Left lung (tissue), 10 donors: ENCODE results near the gene F7. TPM values are rescaled to one million over a fixed set of nuclear protein-coding genes. Genes with fewer than 3 reads are reported as not detected.
"Not testable (repeated sequence)": the region's sequence is repeated elsewhere in the genome, so short reads cannot be mapped to it uniquely, and the experiment has no call there.

Experiments used
- ATAC-seq: fragments of 200-7000 bp; cut with Tn5 transposase; one replicate; pipeline ENCODE4 v1.9.1; 2020; ENCODE audit warnings: moderate library complexity
- DNase-seq, 4 donors: peaks; one replicate each; pipeline ENCODE4 v3.0.0-alpha.2; 2013 to 2020
- H3K27ac ChIP-seq, 2 donors: fragments of 200-600 bp; sonication (generic) in 1 of 2; one replicate each; pipeline versions ENCODE4 v1.5.0 to v1.8.0; 2020 to 2021
- H3K27me3 ChIP-seq, 2 donors: fragments of 200-600 bp; sonication (generic) in 1 of 2; one replicate each; pipeline versions ENCODE4 v1.5.0 to v1.8.0; 2020 to 2021
- H3K36me3 ChIP-seq, 2 donors: fragments of 200-600 bp; sonication (generic) in 1 of 2; one replicate each; pipeline versions ENCODE4 v1.5.0 to v1.8.0; 2020 to 2021
- H3K4me1 ChIP-seq, 2 donors: fragments of 200-600 bp; one replicate each; pipeline ENCODE4 v1.8.0; 2021
- H3K4me3 ChIP-seq, 2 donors: fragments of 200-600 bp; sonication (generic) in 1 of 2; one replicate each; pipeline versions ENCODE4 v1.5.0 to v1.8.0; 2020 to 2021; ENCODE audit warnings: mild to moderate bottlenecking in 1 of 2
- H3K9me3 ChIP-seq, 2 donors: fragments of 200-600 bp; sonication (generic) in 1 of 2; one replicate each; pipeline versions ENCODE4 v1.5.0 to v1.8.0; 2020 to 2021
- intact Hi-C, 2 donors: fragments of 100-400 bp; cut with DNase I; formaldehyde crosslinking; loops; one replicate each; pipeline versions ENCODE4 v1.11.2 to v1.14.2; 2022
- polyA plus RNA-seq, 6 donors: library from polyadenylated mRNA; unstranded; fragments of 120-200 nt; gene quantifications; one replicate each; pipeline ENCODE4 v1.2.1, GENCODE V29; 2013; ENCODE audit not compliant: insufficient read length in 6 of 6
- total RNA-seq, 2 donors: library from RNA; stranded (reverse); fragmentation: NEBNext Ultra II Directional; extraction: Animal tissue kit (Norgen Biotek cat#: 25700); gene quantifications; one replicate each; pipeline ENCODE4 v1.2.1, GENCODE V29; 2021
- TF ChIP-seq, protein P1 (sequence below), 2 donors: fragments of 200-600 bp; sonication (generic) in 1 of 2; IDR thresholded peaks; one replicate each; pipeline versions ENCODE4 v1.5.0 to v1.8.0; 2021; ENCODE audit warnings: antibody characterized with exemption in 2 of 2
- donor health status: DM: no; HTN: yes; CAD: no.
- donor health status: DM: no; HTN: no; CAD: no.

The F7 gene
- total and polyA plus RNA-seq, 8 donors = 0.46 to 1.0 (median 0.89) TPM; not detected in 2

DNA sequence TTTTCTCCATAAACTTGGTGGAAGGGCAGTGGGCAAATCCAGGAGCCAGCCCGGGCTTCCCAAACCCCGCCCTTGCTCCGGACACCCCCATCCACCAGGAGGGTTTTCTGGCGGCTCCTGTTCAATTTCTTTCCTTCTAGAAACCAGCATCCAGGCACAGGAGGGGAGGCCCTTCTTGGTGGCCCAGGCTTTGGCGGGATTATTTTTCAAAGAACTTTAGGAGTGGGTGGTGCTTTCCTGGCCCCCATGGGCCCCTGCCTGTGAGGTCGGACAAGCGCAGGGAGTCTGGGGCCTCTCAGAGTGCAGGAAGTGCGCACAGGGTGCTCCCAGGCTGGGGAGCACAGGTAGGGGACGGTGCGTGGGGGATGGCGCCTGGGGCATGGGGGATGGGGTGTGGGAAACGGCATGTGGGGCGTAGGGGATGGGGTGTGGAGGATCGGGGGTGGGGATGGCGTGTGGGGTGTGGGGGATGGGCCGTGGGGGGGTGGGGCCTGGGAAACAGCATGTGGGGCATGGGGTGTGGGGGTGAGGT, 396 bp downstream of the F7 start:
- DNase-seq = peak in 1 of 4 donors; percentile 39
- intact Hi-C loops = no loop called here
- TF ChIP-seq, protein P1, sequence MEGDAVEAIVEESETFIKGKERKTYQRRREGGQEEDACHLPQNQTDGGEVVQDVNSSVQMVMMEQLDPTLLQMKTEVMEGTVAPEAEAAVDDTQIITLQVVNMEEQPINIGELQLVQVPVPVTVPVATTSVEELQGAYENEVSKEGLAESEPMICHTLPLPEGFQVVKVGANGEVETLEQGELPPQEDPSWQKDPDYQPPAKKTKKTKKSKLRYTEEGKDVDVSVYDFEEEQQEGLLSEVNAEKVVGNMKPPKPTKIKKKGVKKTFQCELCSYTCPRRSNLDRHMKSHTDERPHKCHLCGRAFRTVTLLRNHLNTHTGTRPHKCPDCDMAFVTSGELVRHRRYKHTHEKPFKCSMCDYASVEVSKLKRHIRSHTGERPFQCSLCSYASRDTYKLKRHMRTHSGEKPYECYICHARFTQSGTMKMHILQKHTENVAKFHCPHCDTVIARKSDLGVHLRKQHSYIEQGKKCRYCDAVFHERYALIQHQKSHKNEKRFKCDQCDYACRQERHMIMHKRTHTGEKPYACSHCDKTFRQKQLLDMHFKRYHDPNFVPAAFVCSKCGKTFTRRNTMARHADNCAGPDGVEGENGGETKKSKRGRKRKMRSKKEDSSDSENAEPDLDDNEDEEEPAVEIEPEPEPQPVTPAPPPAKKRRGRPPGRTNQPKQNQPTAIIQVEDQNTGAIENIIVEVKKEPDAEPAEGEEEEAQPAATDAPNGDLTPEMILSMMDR (IDR thresholded peaks at IDR 0.05) = no peak
- H3K4me3 ChIP-seq = no peak overlapping the region
- no peaks in the 10 kb centered on the region for H3K9me3 ChIP-seq
- no peaks in the 10 kb centered on the region for H3K36me3 ChIP-seq
- peaks cover 19 to 48% of the 10 kb centered on the region in 2 donors for H3K27me3 ChIP-seq
- H3K4me1 ChIP-seq = peaks cover 0 to 12% of the 10 kb centered on the region in 2 donors
- no peak overlapping the region for H3K27ac ChIP-seq
- ATAC-seq = no peak

DNA sequence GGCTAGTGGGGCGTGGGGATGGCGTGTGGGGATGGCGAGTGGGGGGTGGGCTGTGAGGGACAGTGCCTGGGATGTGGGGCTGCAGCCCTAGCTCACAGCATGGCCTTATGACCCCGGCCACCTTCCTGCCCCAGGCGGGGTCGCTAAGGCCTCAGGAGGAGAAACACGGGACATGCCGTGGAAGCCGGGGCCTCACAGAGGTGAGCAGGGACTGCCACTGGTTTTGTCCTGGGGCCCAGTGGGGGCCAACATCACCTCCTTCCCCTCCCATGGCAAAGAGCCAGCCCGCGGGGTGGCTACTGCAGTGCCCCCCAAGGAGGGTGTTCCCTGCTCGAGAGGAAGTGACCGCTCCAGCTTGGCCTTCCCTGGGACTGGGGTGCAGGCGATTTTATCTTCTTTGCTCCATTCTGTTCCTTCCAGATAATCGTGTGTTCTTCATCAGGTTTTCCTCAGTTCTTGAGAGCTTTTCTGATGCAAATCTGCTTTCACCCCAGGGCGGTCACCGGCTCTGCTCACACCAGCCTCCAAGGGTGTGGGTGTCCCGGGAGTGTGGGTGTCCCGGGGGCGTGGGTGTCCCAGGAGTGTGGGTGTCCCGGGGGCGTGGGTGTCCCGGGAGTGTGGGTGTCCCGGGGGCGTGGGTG, 1.2 kb downstream of the F7 start:
- intact Hi-C loops = no loop called here
- H3K4me3 ChIP-seq = no peak overlapping the region
- no peaks in the 10 kb centered on the region for H3K9me3 ChIP-seq
- H3K36me3 ChIP-seq = no peaks in the 10 kb centered on the region
- DNase-seq = peak in 1 of 4 donors; percentile 69
- no peak overlapping the region for H3K27ac ChIP-seq
- peaks cover 20 to 51% of the 10 kb centered on the region in 2 donors for H3K27me3 ChIP-seq
- TF ChIP-seq, protein P1 (IDR thresholded peaks at IDR 0.05) = no peak
- ATAC-seq = no peak
- H3K4me1 ChIP-seq = peaks cover 0 to 13% of the 10 kb centered on the region in 2 donors

DNA sequence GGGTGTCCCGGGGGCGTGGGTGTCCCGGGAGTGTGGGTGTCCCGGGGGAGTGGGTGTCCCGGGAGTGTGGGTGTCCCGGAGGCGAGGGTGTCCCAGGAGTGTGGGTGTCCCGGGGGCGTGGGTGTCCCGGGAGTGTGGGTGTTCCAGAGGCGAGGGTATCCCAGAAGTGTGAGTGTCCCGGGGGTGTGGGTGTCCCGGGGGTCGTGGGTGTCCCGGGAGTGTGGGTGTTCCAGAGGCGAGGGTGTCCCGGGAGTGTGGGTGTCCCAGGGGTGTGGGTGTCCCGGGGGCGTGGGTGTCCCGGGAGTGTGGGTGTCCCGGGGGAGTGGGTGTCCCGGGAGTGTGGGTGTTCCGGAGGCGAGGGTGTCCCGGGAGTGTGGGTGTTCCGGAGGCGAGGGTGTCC, 2.9 kb downstream of the F7 start:
- peak in 1 of 4 donors; percentile 19 for DNase-seq
- H3K4me3 ChIP-seq, H3K27ac ChIP-seq, H3K9me3 ChIP-seq, ATAC-seq, H3K36me3 ChIP-seq, intact Hi-C loops: not testable (repeated sequence)
- peaks cover 20 to 52% of the 10 kb centered on the region in 2 donors for H3K27me3 ChIP-seq
- H3K4me1 ChIP-seq = peaks cover 0 to 13% of the 10 kb centered on the region in 2 donors

DNA sequence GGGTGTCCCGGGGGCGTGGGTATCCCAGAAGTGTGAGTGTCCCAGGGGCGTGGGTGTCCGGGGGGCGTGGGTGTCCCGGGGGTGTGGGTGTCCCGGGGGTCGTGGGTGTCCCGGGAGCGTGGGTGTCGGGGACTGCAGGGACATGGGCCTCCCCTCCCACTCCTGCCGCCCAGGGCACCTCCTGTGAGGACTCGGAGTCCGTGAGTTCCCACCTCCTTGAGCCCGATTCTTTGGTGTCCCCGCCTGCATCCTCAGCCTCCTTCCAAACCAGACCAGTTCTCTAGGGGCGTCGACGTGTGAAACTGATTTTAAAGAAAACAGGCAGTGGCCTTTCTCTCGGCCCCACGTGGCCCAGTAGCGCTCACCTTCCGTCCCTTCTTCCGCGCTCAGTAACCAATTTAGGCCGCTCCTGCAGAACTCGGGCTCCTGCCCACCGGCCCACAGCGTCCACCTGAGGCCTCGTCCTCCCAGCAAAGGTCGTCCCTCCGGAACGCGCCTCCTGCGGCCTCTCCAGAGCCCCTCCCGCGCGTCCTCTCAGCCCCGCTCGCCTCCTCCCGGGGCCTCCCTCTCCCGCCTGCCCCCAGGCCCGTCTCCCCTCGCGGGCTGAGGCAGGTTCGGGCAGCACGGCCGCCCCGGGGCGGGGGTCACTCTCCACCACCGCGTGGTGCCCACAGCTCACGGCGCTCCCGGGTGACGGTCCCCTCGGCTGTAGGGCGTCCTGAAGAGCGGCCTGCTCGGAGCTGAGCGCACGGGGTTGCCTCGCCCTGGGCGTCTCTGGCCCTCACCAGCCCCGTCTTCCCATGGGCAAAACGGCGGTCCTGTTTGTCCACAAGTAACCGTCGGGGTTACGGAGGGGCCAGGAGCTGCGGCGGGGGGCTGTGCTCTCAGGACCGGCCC, 3.8 kb downstream of the F7 start:
- Histone ChIP-seq H3K9me3 (no peaks in the 10 kb centered on the region), H3K27ac (no peak overlapping the region), H3K27me3 (peaks cover 20 to 44% of the 10 kb centered on the region in 2 donors), H3K36me3 (no peaks in the 10 kb centered on the region), H3K4me1 (peaks cover 0 to 13% of the 10 kb centered on the region in 2 donors), H3K4me3 (no peak overlapping the region)
- TF ChIP-seq, protein P1 (IDR thresholded peaks at IDR 0.05) = no peak
- intact Hi-C loops = no loop called here
- ATAC-seq (no peak), DNase-seq (peak in 2 of 4 donors; percentile 26 to 73)

DNA sequence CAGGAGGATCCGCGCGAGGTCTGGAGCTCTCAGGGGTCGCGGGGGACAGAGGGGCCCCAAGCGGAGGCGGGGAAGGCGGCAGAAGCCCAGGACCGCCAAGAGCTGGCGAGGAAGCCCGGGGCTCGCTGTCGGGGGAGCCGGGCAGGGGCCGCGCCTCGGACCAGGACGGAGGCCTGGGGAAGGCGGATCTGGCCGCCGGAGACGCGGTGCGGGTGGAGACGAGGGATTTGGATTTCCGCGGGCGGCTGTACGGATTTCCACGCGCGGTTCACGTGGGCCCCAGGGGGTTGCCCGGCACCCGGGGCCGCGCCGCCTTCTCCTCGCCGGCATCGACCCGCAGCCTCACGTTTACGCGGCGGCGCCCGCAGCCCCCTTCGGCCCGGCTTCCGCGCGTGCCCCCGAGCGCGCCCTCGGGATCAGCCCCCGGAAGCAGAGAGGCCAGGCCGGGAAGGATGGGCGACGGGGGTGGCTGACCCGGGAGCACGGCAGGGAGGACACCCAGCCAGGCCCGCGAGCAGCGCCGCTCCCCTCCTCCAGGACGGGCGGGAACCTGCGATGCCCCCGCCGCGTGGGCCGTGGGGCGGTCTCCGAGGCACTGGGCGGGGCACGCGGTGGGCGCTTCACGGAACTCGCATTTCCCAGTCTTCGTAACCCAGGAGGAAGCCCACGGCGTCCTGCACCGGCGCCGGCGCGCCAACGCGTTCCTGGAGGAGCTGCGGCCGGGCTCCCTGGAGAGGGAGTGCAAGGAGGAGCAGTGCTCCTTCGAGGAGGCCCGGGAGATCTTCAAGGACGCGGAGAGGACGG, 4.7 kb downstream of the F7 start:
- Histone ChIP-seq H3K4me1 (peaks cover 0 to 13% of the 10 kb centered on the region in 2 donors), H3K9me3 (no peaks in the 10 kb centered on the region), H3K36me3 (no peaks in the 10 kb centered on the region), H3K27me3 (peaks cover 20 to 44% of the 10 kb centered on the region in 2 donors), H3K27ac (no peak overlapping the region), H3K4me3 (peak overlapping the region; percentile 17 to 28)
- TF ChIP-seq, protein P1 (IDR thresholded peaks at IDR 0.05) = no peak
- peak; percentile 55 for ATAC-seq
- DNase-seq = peak in 2 of 4 donors; percentile 27 to 77
- intact Hi-C loops = no loop called here
